Omental fat pad (tissue), 4 donors: Measurements from ENCODE around the gene C9orf153. TPM values are rescaled to one million over a fixed set of nuclear protein-coding genes. Genes with fewer than 3 reads are reported as not detected.
"Not testable (repeated sequence)": the region's sequence is repeated elsewhere in the genome, so short reads cannot be mapped to it uniquely, and the experiment has no call there.

Experiments used
- ATAC-seq: fragments of 150-250 bp; one replicate; pipeline ENCODE4 v1.9.1; 2016; ENCODE audit warnings: mild to moderate bottlenecking, moderate library complexity; ENCODE audit not compliant: low FRiP score
- DNase-seq: peaks from one replicate; pipeline ENCODE4 v3.0.0-alpha.2; 2019; ENCODE audit warnings: low spot score
- CTCF ChIP-seq, 3 donors: fragments of 450-650 bp; IDR thresholded peaks; one replicate each; pipeline ENCODE4 v1.5.1; 2016 to 2017; ENCODE audit warnings: antibody characterized with exemption in 3 of 3, mild to moderate bottlenecking in 3 of 3, moderate library complexity in 2 of 3
- total RNA-seq, 4 donors: library from RNA; depleted of rRNA; stranded (reverse); fragments of >200 nt; gene quantifications; one replicate each; pipeline ENCODE4 v1.1.0, GENCODE V29; 2016

Gene C9orf153
- total RNA-seq, 4 donors from 2014 or later, result 0.38 to 2.8 (median 0.83) TPM

- TF ChIP-seq CTCF (IDR thresholded peaks at IDR 0.05), result no peak
- ATAC-seq (no peak), DNase-seq (no peak)
These were observed 66.4 kb downstream of the C9orf153 start for GRCh38 chr9:86193088-86193487.

- not testable (repeated sequence) for ATAC-seq
These were observed 68.8 kb downstream of the C9orf153 start for GRCh38 chr9:86190700-86191099.

GRCh38 chr9:86187121-86187520, 72.3 kb downstream of the C9orf153 start:
- TF ChIP-seq CTCF (IDR thresholded peaks at IDR 0.05), result no peak
- DNase-seq (no peak), ATAC-seq (no peak)

More at GRCh38 chr9:86190700-86191099, 68.8 kb downstream of the C9orf153 start:
- DNase-seq, result not testable (repeated sequence)

GRCh38 chr9:86186696-86187095, 72.8 kb downstream of the C9orf153 start:
- no peak for ATAC-seq
- TF ChIP-seq CTCF (IDR thresholded peaks at IDR 0.05), result no peak
- no peak for DNase-seq

GRCh38 chr9:86185872-86186271, 73.6 kb downstream of the C9orf153 start:
- DNase-seq (no peak), ATAC-seq (no peak)
- no peak for TF ChIP-seq CTCF (IDR thresholded peaks at IDR 0.05)

- no peak for ATAC-seq
- no peak for DNase-seq
- no peak for TF ChIP-seq CTCF (IDR thresholded peaks at IDR 0.05)
These were observed 75.3 kb downstream of the C9orf153 start for GRCh38 chr9:86184138-86184524.

GRCh38 chr9:86183229-86184137, 76.0 kb downstream of the C9orf153 start:
- DNase-seq (no peak), ATAC-seq (no peak)
- no peak for TF ChIP-seq CTCF (IDR thresholded peaks at IDR 0.05)
